ENCODE data around the gene TPGS1. TPM values are rescaled to one million over a fixed set of nuclear protein-coding genes. Genes with fewer than 3 reads are reported as not detected.
"Not testable (repeated sequence)": the region's sequence is repeated elsewhere in the genome, so short reads cannot be mapped to it uniquely, and the experiment has no call there.

Gene TPGS1
- total RNA-seq, 4 donors from 2014 or later, result 50.8 to 147 (median 99.6) TPM

- WGBS, 2 donors, result 55 to 71% methylated on average over 14 of the region's 14 CpGs
- Histone ChIP-seq H3K27me3 (no peaks in the 10 kb centered on the region), H3K36me3 (no peaks in the 10 kb centered on the region), H3K4me3 (replicated peaks in 1 of 3) (no peak overlapping the region), H3K9me3 (no peaks in the 10 kb centered on the region), H3K27ac (no peak overlapping the region), H3K4me1 (peaks cover 0 to 3% of the 10 kb centered on the region in 2 donors)
- no peak for DNase-seq
- no peak for TF ChIP-seq POLR2A (IDR thresholded peaks at IDR 0.05)
- TF ChIP-seq CTCF (IDR thresholded peaks at IDR 0.05), result no peak
- intact Hi-C loops (cut with DNase I), result no loop called here
These were observed 28.3 kb upstream of the TPGS1 start for GRCh38 chr19:478976-479375.

- no peaks in the 10 kb centered on the region for H3K36me3 ChIP-seq
- peak; percentile 85 for DNase-seq
- 18 to 21% methylated on average over 36 of the region's 36 CpGs for WGBS, 2 donors
- no peak overlapping the region for H3K4me3 ChIP-seq (replicated peaks in 1 of 3)
- H3K27ac ChIP-seq, result no peak overlapping the region
- intact Hi-C loops (cut with DNase I), result no loop called here
- peaks cover 0 to 3% of the 10 kb centered on the region in 2 donors for H3K4me1 ChIP-seq
- H3K27me3 ChIP-seq, result no peaks in the 10 kb centered on the region
- no peaks in the 10 kb centered on the region for H3K9me3 ChIP-seq
- peak in 5 of 6 experiments; percentile 44 to 78 (median 70) for TF ChIP-seq CTCF (IDR thresholded peaks at IDR 0.05)
- TF ChIP-seq POLR2A (IDR thresholded peaks at IDR 0.05), result no peak
These were observed 27.1 kb upstream of the TPGS1 start for GRCh38 chr19:480016-480855.

GRCh38 chr19:481100-481499, 26.2 kb upstream of the TPGS1 start:
- H3K9me3 ChIP-seq; H3K4me1 ChIP-seq; H3K4me3 ChIP-seq (replicated peaks in 1 of 3); H3K27ac ChIP-seq; intact Hi-C loops (cut with DNase I); DNase-seq; H3K36me3 ChIP-seq; H3K27me3 ChIP-seq: not testable (repeated sequence)
- 88 to 90% methylated on average over 3 of the region's 3 CpGs for WGBS, 2 donors

- TF ChIP-seq CTCF (IDR thresholded peaks at IDR 0.05) (no peak), POLR2A (IDR thresholded peaks at IDR 0.05) (no peak)
- Histone ChIP-seq H3K4me1 (peaks cover 0 to 3% of the 10 kb centered on the region in 2 donors), H3K4me3 (replicated peaks in 1 of 3) (no peak overlapping the region), H3K9me3 (no peaks in the 10 kb centered on the region), H3K36me3 (no peaks in the 10 kb centered on the region), H3K27me3 (no peaks in the 10 kb centered on the region), H3K27ac (no peak overlapping the region)
- 42 to 55% methylated on average over 18 to 20 of the region's 20 CpGs for WGBS, 2 donors
- intact Hi-C loops (cut with DNase I), result no loop called here
- DNase-seq, result no peak
These were observed 24.9 kb upstream of the TPGS1 start for GRCh38 chr19:482186-483041.

- Histone ChIP-seq H3K4me1 (peaks cover 0 to 3% of the 10 kb centered on the region in 2 donors), H3K27ac (no peak overlapping the region), H3K36me3 (no peaks in the 10 kb centered on the region), H3K4me3 (replicated peaks in 1 of 3) (no peak overlapping the region), H3K9me3 (no peaks in the 10 kb centered on the region), H3K27me3 (no peaks in the 10 kb centered on the region)
- TF ChIP-seq POLR2A (IDR thresholded peaks at IDR 0.05) (no peak), CTCF (IDR thresholded peaks at IDR 0.05) (no peak)
- intact Hi-C loops (cut with DNase I), result no loop called here
- DNase-seq, result no peak
- 58 to 59% methylated on average over 11 to 21 of the region's 21 CpGs for WGBS, 2 donors
These were observed 23.8 kb upstream of the TPGS1 start for GRCh38 chr19:483332-484072.
